HepG2 (cell line): ENCODE measurements around the gene LNPK.

Experiments used
- POLR2A ChIP-seq, 2 experiments: IDR thresholded peaks; 2 replicates each; pipeline ENCODE4 v1.6.1; 2011; ENCODE audit warnings: low read depth in 2 of 2, low read length in 2 of 2, mild to moderate bottlenecking in 1 of 2, moderate library complexity in 1 of 2; ENCODE audit not compliant: insufficient read depth in 1 of 2
- ZFP36L1 ChIP-seq: sonication (generic); formaldehyde crosslinking; IDR thresholded peaks from 2 replicates; pipeline ENCODE4 v1.8.0; 2022; ENCODE audit warnings: mild to moderate bottlenecking, missing genetic modification reagents, moderate library complexity
- ZNF619 ChIP-seq: sonication (generic); formaldehyde crosslinking; IDR thresholded peaks from 2 replicates; pipeline ENCODE4 v1.4.0; 2020; ENCODE audit warnings: mild to moderate bottlenecking, missing genetic modification reagents
- ZNF747 ChIP-seq: sonication (generic); formaldehyde crosslinking; IDR thresholded peaks from 2 replicates; pipeline ENCODE4 v1.8.1; 2023; ENCODE audit warnings: missing genetic modification reagents, mild to moderate bottlenecking, borderline replicate concordance
- ZNF772 ChIP-seq: sonication (generic); formaldehyde crosslinking; IDR thresholded peaks from 2 replicates; pipeline ENCODE4 v1.5.0; 2020; ENCODE audit warnings: mild to moderate bottlenecking, missing genetic modification reagents
- TF ChIP-seq, protein P1 (sequence below): sonication (generic); formaldehyde crosslinking; IDR thresholded peaks from 2 replicates; pipeline ENCODE4 v1.9.0; 2021; ENCODE audit warnings: missing genetic modification reagents, borderline replicate concordance

GRCh38 chr2:175947073-175947472, 55.0 kb downstream of the LNPK start:
- no peak for TF ChIP-seq POLR2A (IDR thresholded peaks at IDR 0.05; ENCODE audit: insufficient read depth in 1 of 2, low read depth in 2 of 2, low read length in 2 of 2)
- no peak for TF ChIP-seq ZNF747 (CRISPR knock-in tag)
- no peak for TF ChIP-seq ZNF772 (CRISPR knock-in tag)
- no peak for TF ChIP-seq ZFP36L1 (CRISPR knock-in tag)
- TF ChIP-seq ZNF619 (CRISPR knock-in tag), result no peak
- TF ChIP-seq, protein P1, sequence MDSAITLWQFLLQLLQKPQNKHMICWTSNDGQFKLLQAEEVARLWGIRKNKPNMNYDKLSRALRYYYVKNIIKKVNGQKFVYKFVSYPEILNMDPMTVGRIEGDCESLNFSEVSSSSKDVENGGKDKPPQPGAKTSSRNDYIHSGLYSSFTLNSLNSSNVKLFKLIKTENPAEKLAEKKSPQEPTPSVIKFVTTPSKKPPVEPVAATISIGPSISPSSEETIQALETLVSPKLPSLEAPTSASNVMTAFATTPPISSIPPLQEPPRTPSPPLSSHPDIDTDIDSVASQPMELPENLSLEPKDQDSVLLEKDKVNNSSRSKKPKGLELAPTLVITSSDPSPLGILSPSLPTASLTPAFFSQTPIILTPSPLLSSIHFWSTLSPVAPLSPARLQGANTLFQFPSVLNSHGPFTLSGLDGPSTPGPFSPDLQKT (CRISPR knock-in tag), result no peak
